HG03520 (cell line): ENCODE results near the gene PNMA6E.

Experiments used
- ATAC-seq: cut with Tn5 transposase; IDR thresholded peaks from one replicate; pipeline ENCODE4 v1.9.1; 2021; ENCODE audit warnings: mild to moderate bottlenecking, moderate library complexity; ENCODE audit not compliant: unreplicated experiment

PNMA6E gene

GRCh38 chrX:153361781-153362397 lies 39.3 kb downstream of the PNMA6E start:
- ATAC-seq = no peak

- no peak for ATAC-seq
Measured at GRCh38 chrX:153357877-153358276, 43.3 kb downstream of the PNMA6E start.

GRCh38 chrX:153353416-153353815 lies 47.7 kb downstream of the PNMA6E start:
- no peak for ATAC-seq

GRCh38 chrX:153352858-153353257 lies 48.3 kb downstream of the PNMA6E start:
- no peak for ATAC-seq

- ATAC-seq = no peak
Measured at GRCh38 chrX:153351981-153352380, 49.2 kb downstream of the PNMA6E start.

- no peak for ATAC-seq
Measured at GRCh38 chrX:153349952-153350351, 51.2 kb downstream of the PNMA6E start.

- ATAC-seq = no peak
Measured at GRCh38 chrX:153348421-153348820, 52.7 kb downstream of the PNMA6E start.

GRCh38 chrX:153347530-153347929 lies 53.6 kb downstream of the PNMA6E start:
- ATAC-seq = no peak
